Choroid plexus epithelial cell (primary cell): ENCODE results near the gene SYT2.

Experiments used
- DNase-seq: peaks from one replicate; pipeline ENCODE4 v3.0.0-alpha.2; 2010; ENCODE audit warnings: low read depth
- H3K4me3 ChIP-seq: 2 replicates; pipeline ENCODE4 v1.5.1; 2011; ENCODE audit warnings: low read depth, mild to moderate bottlenecking, control low read depth, low read length, moderate library complexity
- CTCF ChIP-seq: conservative IDR thresholded peaks from 2 replicates; pipeline ENCODE4 v1.5.1; 2011; ENCODE audit warnings: low read depth, mild to moderate bottlenecking, control low read depth, inconsistent platforms, low read length, moderate library complexity

Gene SYT2

GRCh38 chr1:202687370-202687769 is 22.9 kb downstream of the SYT2 start:
- H3K4me3 ChIP-seq, result no peak overlapping the region
- TF ChIP-seq CTCF, result no peak
- DNase-seq, result no peak

DNA sequence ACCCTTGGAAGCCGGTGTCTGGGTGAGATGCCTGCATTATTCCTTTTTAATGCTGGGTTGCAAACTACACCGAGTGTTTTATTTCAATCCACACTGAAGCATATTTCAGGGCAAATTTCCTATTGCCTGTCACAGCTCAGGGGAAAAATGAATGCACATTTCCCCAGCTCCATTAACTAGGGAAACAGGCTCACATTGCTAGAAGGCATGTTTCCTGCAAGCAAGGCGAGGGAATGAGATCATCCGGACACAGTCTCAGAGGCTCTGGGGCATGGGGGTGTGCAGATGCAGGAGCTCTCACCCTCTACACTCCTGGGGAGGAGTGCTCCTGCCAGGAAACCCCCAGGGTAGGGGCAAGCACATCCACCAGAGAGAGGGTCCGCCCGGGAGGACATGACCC is 24.6 kb downstream of the SYT2 start:
- no peak for DNase-seq
- H3K4me3 ChIP-seq, result no peak overlapping the region
- TF ChIP-seq CTCF, result no peak

DNA sequence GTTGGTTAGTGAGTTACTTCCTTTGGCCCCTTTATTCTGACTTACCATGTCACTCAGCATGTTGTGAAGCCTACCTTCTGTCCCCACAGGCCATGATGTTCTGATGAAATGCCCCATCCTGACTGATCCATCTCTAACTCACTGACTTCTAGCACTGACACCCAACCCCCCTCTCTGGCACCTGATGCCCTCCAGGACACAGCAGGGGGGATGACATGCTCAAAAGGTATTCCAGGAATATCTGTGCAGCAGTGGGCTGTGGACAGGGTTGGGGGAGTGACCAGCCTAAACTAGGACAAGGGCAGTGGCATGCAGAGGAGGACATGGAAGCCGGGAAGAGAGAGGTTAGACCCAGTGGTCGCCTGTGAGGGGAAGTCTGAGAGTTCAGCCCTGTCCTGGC is 25.5 kb downstream of the SYT2 start:
- no peak for DNase-seq
- no peak for TF ChIP-seq CTCF
- H3K4me3 ChIP-seq, result no peak overlapping the region

DNA sequence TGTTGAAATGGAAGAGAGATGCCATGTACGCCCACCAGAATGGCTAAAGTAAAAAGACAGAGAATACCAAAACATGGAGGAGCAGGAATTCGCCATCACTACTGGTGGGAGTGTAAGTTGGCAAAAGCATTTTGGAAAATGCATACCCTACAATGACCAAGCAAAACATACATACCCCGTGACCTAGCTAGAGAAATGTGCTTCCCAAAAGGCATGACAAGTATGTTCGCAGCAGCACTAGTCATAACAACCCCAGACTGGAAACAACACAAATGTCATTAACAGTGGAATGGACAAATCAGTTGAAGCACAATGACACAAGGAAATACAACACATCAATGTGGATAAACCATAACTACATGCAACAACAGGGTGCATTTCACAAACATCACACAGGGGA is 27.2 kb downstream of the SYT2 start:
- no peak overlapping the region for H3K4me3 ChIP-seq
- DNase-seq, result no peak
- no peak for TF ChIP-seq CTCF

- no peak for TF ChIP-seq CTCF
- DNase-seq, result no peak
- H3K4me3 ChIP-seq, result no peak overlapping the region
These were observed 27.8 kb downstream of the SYT2 start for GRCh38 chr1:202682477-202682876.

DNA sequence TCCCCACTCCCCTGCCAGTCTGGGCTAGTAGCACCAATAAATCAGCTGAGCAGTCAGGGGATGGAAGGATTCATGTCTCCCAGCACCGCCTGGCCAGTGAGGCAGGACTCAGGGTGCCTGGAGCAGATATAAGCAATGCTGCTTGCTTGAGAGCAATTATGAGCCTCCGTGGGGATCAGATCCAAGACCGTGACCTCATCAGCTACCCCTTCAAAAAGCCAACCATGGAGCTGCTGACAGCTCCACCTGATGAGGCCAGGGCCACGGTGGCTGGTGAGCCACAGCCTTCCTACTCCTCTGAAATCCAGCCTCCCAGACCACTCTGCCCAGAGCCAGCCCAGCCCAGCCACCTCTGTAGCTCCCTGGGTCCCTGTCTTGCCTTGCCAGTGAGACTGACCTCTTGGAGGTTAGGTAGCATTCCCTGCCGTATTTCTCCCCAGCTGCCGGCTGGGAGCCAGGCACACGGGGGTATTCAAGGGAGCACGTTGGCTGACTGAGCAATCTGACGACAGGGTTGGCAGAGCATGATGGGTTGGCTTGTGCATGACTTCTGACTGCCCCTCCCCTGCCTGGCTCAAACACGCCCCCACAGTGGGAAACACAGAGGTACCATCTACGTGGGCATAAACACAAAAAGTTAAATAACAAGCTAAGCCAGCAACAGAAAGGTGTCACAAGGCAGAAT is 28.4 kb downstream of the SYT2 start:
- no peak overlapping the region for H3K4me3 ChIP-seq
- no peak for DNase-seq
- no peak for TF ChIP-seq CTCF

GRCh38 chr1:202680586-202681352 is 29.5 kb downstream of the SYT2 start:
- no peak overlapping the region for H3K4me3 ChIP-seq
- no peak for TF ChIP-seq CTCF
- DNase-seq, result no peak
